Stimulated activated CD8-positive, alpha-beta memory T cell treated with anti-CD3 and anti-CD28 coated beads, Interleukin-7, amount 100 ng/mL, for 48 hours (primary cell): ENCODE results near the gene EN1.

Experiments
- DNase-seq, 2 donors: peaks; one replicate each; pipeline ENCODE4 v3.0.0-alpha.2; 2020; ENCODE audit warnings: low read depth in 1 of 2; ENCODE audit errors: extremely low read depth in 1 of 2

Gene EN1

GRCh38 chr2:118826093-118826492 is 21.4 kb downstream of the EN1 start:
- DNase-seq: no peak

- DNase-seq: no peak
Measured at GRCh38 chr2:118823633-118824032, 23.8 kb downstream of the EN1 start.

GRCh38 chr2:118822572-118822971 is 24.9 kb downstream of the EN1 start:
- no peak for DNase-seq

GRCh38 chr2:118822015-118822414 is 25.4 kb downstream of the EN1 start:
- no peak for DNase-seq

- no peak for DNase-seq
Measured at GRCh38 chr2:118817469-118817868, 30.0 kb downstream of the EN1 start.

- DNase-seq: no peak
Measured at GRCh38 chr2:118816669-118817068, 30.8 kb downstream of the EN1 start.

GRCh38 chr2:118815731-118816130 is 31.7 kb downstream of the EN1 start:
- DNase-seq: no peak

GRCh38 chr2:118815314-118815713 is 32.1 kb downstream of the EN1 start:
- DNase-seq: no peak

GRCh38 chr2:118814368-118814767 is 33.1 kb downstream of the EN1 start:
- DNase-seq: no peak

- DNase-seq: no peak
Measured at GRCh38 chr2:118813601-118814339, 33.7 kb downstream of the EN1 start.

GRCh38 chr2:118813111-118813510 is 34.3 kb downstream of the EN1 start:
- DNase-seq: no peak

- DNase-seq: no peak
Measured at GRCh38 chr2:118812552-118812951, 34.9 kb downstream of the EN1 start.

- DNase-seq: no peak
Measured at GRCh38 chr2:118811514-118812115, 35.8 kb downstream of the EN1 start.

GRCh38 chr2:118810766-118811165 is 36.7 kb downstream of the EN1 start:
- no peak for DNase-seq

- DNase-seq: no peak
Measured at GRCh38 chr2:118808429-118808809, 39.0 kb downstream of the EN1 start.

- DNase-seq: no peak
Measured at GRCh38 chr2:118807668-118808428, 39.6 kb downstream of the EN1 start.

- DNase-seq: no peak
Measured at GRCh38 chr2:118806797-118807667, 40.4 kb downstream of the EN1 start.

- DNase-seq: no peak
Measured at GRCh38 chr2:118805064-118805690, 42.3 kb downstream of the EN1 start.

- DNase-seq: no peak
Measured at GRCh38 chr2:118803012-118803411, 44.4 kb downstream of the EN1 start.

- DNase-seq: no peak
Measured at GRCh38 chr2:118801151-118801550, 46.3 kb downstream of the EN1 start.

GRCh38 chr2:118800736-118801135 is 46.7 kb downstream of the EN1 start:
- no peak for DNase-seq
